DND-41 (cell line): Measurements from ENCODE around the gene UVRAG.

Experiments
- EZH2 ChIP-seq: IDR thresholded peaks from 3 replicates; pipeline ENCODE4 v1.6.1; 2012; ENCODE audit warnings: borderline replicate concordance, low read depth, mild to moderate bottlenecking, moderate library complexity, low read length, inconsistent platforms; ENCODE audit not compliant: severe bottlenecking
- TF ChIP-seq, protein P1 (sequence below): IDR thresholded peaks from 2 replicates; pipeline ENCODE4 v1.5.1; 2012; ENCODE audit warnings: borderline replicate concordance, low read length, moderate library complexity, mild to moderate bottlenecking; ENCODE audit not compliant: poor library complexity, severe bottlenecking; ENCODE audit errors: extremely low read depth

- TF ChIP-seq, protein P1, sequence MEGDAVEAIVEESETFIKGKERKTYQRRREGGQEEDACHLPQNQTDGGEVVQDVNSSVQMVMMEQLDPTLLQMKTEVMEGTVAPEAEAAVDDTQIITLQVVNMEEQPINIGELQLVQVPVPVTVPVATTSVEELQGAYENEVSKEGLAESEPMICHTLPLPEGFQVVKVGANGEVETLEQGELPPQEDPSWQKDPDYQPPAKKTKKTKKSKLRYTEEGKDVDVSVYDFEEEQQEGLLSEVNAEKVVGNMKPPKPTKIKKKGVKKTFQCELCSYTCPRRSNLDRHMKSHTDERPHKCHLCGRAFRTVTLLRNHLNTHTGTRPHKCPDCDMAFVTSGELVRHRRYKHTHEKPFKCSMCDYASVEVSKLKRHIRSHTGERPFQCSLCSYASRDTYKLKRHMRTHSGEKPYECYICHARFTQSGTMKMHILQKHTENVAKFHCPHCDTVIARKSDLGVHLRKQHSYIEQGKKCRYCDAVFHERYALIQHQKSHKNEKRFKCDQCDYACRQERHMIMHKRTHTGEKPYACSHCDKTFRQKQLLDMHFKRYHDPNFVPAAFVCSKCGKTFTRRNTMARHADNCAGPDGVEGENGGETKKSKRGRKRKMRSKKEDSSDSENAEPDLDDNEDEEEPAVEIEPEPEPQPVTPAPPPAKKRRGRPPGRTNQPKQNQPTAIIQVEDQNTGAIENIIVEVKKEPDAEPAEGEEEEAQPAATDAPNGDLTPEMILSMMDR: no peak
- no peak for TF ChIP-seq EZH2
Measured at GRCh38 chr11:75821202-75821601, 6.2 kb downstream of the UVRAG start.
